Activated naive CD4-positive, alpha-beta T cell treated with anti-CD3 and anti-CD28 coated beads, Interleukin-2, amount 10 ng/mL, durations not matched to agents 7 days and 5 days (primary cell): ENCODE data around the gene CKMT2.

Source experiments
- CTCF ChIA-PET: fragments of 350-600 bp; sonication (Branson Sonifier 250); formaldehyde crosslinking; loops from one replicate; lab custom pipeline; 2021; ENCODE audit warnings: antibody characterized with exemption; lab: Charles Lee
- DNase-seq: peaks from one replicate; pipeline ENCODE4 v3.0.0-alpha.2; 2020
- H3K27ac Mint-ChIP-seq: one replicate; pipeline ENCODE4 v1.8.0; 2021; ENCODE audit warnings: mild to moderate bottlenecking, moderate library complexity, mixed read lengths
- H3K27me3 Mint-ChIP-seq: one replicate; pipeline ENCODE4 v1.8.0; 2021; ENCODE audit warnings: mild to moderate bottlenecking, mixed read lengths
- H3K36me3 Mint-ChIP-seq: one replicate; pipeline ENCODE4 v1.8.0; 2021; ENCODE audit warnings: mixed read lengths
- H3K4me1 Mint-ChIP-seq: one replicate; pipeline ENCODE4 v1.8.0; 2021; ENCODE audit warnings: mixed read lengths
- H3K4me3 Mint-ChIP-seq: one replicate; pipeline ENCODE4 v1.8.0; 2021; ENCODE audit warnings: mild to moderate bottlenecking, moderate library complexity, mixed read lengths
- H3K9me3 Mint-ChIP-seq: one replicate; pipeline ENCODE4 v1.8.0; 2021; ENCODE audit warnings: mixed read lengths

CKMT2 gene

GRCh38 chr5:81205058-81205457 is 28.1 kb upstream of the CKMT2 start:
- Mint-ChIP-seq H3K4me3 (no peak overlapping the region), H3K27ac (no peak overlapping the region), H3K4me1 (no peaks in the 10 kb centered on the region), H3K27me3 (no peaks in the 10 kb centered on the region), H3K9me3 (no peaks in the 10 kb centered on the region), H3K36me3 (no peaks in the 10 kb centered on the region)
- CTCF ChIA-PET = interaction anchor here (1.1 kb wide), 1 partner anchor 10 kb away, joined by 3 read pairs; no protein-coding TSS in a partner anchor
- DNase-seq = no peak

- Mint-ChIP-seq H3K4me3 (no peak overlapping the region), H3K4me1 (no peaks in the 10 kb centered on the region), H3K27ac (no peak overlapping the region), H3K27me3 (no peaks in the 10 kb centered on the region), H3K36me3 (no peaks in the 10 kb centered on the region), H3K9me3 (no peaks in the 10 kb centered on the region)
- CTCF ChIA-PET = interaction anchor here (0.6 to 2.0 kb wide), 5 partner anchors 12 to 520 kb away, joined by 3 to 6 read pairs (median 4); no protein-coding TSS in a partner anchor
- DNase-seq = no peak
Observed at GRCh38 chr5:81207009-81207408, 26.1 kb upstream of the CKMT2 start.

GRCh38 chr5:81208904-81209303 is 24.2 kb upstream of the CKMT2 start:
- no peaks in the 10 kb centered on the region for H3K36me3 Mint-ChIP-seq
- no peaks in the 10 kb centered on the region for H3K4me1 Mint-ChIP-seq
- DNase-seq = no peak
- no peak overlapping the region for H3K4me3 Mint-ChIP-seq
- no peaks in the 10 kb centered on the region for H3K27me3 Mint-ChIP-seq
- H3K27ac Mint-ChIP-seq = no peak overlapping the region
- no peaks in the 10 kb centered on the region for H3K9me3 Mint-ChIP-seq
- CTCF ChIA-PET = interaction anchor here (1.4 to 2.0 kb wide), 2 partner anchors 14 to 20 kb away, joined by 4 to 5 read pairs; no protein-coding TSS in a partner anchor

GRCh38 chr5:81209386-81209785 is 23.7 kb upstream of the CKMT2 start:
- Mint-ChIP-seq H3K27me3 (no peaks in the 10 kb centered on the region), H3K4me1 (no peaks in the 10 kb centered on the region), H3K36me3 (no peaks in the 10 kb centered on the region), H3K4me3 (no peak overlapping the region), H3K27ac (no peak overlapping the region), H3K9me3 (no peaks in the 10 kb centered on the region)
- DNase-seq = no peak
- CTCF ChIA-PET = no interaction called here

DNA sequence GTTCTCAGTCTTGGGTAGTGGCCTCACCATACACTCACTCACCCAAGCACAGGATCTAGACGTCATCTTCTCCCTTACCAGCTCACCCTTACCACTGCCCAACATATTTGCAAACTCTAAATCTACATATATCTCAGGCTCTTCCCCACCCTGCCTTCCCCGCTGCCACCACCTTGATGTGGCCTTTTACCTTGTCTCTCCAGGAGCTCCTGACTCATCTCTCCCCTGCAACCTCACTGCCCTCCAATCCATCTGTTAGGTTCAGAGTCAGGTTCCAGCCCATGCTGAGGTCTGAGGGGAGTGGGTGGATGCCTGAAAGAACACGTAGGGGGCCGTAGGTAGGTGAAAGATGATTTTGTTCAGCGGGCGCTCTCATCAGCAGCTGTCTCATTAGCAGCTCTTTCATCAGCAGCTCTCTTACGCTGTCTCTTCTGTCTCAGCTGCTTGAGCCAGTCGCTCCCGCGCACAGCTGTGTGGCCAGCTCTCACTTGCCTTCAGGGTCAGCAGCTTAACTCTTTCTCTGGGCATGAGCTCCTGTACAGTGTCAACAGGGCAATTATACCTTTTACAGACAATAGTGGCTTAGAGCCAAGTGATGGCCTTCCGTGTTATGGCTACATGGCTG is 23.1 kb upstream of the CKMT2 start:
- H3K4me3 Mint-ChIP-seq = no peak overlapping the region
- CTCF ChIA-PET = no interaction called here
- no peaks in the 10 kb centered on the region for H3K9me3 Mint-ChIP-seq
- H3K4me1 Mint-ChIP-seq = no peaks in the 10 kb centered on the region
- no peaks in the 10 kb centered on the region for H3K27me3 Mint-ChIP-seq
- no peak for DNase-seq
- H3K27ac Mint-ChIP-seq = no peak overlapping the region
- H3K36me3 Mint-ChIP-seq = no peaks in the 10 kb centered on the region

DNA sequence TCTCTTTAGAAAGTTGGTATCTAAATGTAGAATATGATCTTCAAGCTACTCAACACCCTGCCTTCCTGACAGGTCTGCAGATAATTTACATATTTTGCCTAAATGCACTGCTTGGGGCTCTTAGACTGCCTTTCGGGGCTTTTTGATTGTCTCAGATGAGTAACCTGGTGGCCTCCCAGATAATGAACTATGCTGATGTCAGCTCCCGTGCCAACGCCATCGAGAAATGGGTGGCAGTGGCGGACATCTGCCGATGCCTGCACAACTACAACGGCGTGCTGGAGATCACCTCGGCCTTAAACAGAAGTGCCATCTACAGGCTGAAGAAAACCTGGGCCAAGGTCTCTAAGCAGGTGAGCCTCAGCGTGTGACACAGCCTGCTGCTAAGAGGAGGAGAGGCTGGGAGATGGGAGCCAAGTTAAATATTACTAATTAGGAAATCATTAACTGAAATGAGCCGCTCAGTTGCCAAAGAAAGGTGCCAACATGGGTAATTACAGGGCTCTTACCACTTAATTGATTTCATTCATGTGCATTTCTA is 20.8 kb upstream of the CKMT2 start:
- CTCF ChIA-PET = no interaction called here
- no peaks in the 10 kb centered on the region for H3K4me1 Mint-ChIP-seq
- no peaks in the 10 kb centered on the region for H3K36me3 Mint-ChIP-seq
- no peaks in the 10 kb centered on the region for H3K27me3 Mint-ChIP-seq
- H3K27ac Mint-ChIP-seq = no peak overlapping the region
- H3K9me3 Mint-ChIP-seq = no peaks in the 10 kb centered on the region
- DNase-seq = no peak
- H3K4me3 Mint-ChIP-seq = no peak overlapping the region

DNA sequence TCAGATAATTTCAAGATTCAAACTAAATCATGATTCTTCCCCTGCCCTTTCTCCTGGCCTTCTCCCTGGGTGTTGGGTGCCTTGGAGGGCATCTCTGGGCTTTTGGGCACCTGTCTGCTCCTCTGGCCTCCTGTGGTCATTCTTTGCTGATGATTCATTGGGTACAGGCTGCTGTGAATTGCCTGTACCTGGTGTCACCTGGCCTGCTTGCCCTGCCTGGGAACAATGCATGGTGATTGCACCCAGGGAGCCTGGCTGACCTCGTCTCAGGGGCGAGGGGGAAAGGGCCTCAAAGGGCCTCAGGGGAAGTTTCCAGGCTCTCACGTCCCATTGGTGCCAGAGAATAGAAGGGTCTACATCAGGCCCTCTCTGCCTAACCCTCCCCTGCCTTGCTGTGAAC is 20.1 kb upstream of the CKMT2 start:
- no peaks in the 10 kb centered on the region for H3K27me3 Mint-ChIP-seq
- CTCF ChIA-PET = no interaction called here
- no peaks in the 10 kb centered on the region for H3K4me1 Mint-ChIP-seq
- H3K9me3 Mint-ChIP-seq = no peaks in the 10 kb centered on the region
- no peak for DNase-seq
- H3K27ac Mint-ChIP-seq = no peak overlapping the region
- H3K4me3 Mint-ChIP-seq = no peak overlapping the region
- no peaks in the 10 kb centered on the region for H3K36me3 Mint-ChIP-seq

GRCh38 chr5:81214848-81215247 is 18.3 kb upstream of the CKMT2 start:
- Mint-ChIP-seq H3K4me1 (no peaks in the 10 kb centered on the region), H3K4me3 (no peak overlapping the region), H3K27me3 (no peaks in the 10 kb centered on the region), H3K27ac (no peak overlapping the region), H3K36me3 (no peaks in the 10 kb centered on the region), H3K9me3 (no peaks in the 10 kb centered on the region)
- DNase-seq = no peak
- CTCF ChIA-PET = no interaction called here

DNA sequence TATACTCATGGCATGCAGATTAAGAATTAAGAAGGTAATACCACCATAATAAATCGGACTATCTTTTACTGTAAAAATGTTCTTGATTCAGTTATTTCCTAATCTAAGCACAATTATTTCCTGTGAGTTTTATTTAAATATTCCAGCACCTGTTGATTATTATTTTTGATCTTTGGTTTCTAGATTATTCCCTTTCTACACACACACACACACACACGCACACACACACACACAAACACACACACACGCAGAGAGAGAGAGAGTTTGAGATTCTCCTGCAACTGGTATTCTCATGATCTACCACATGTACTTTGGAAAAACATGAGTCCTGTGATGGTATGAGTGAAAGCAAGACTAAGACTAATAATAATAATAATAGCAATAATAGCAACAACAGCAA is 17.0 kb upstream of the CKMT2 start:
- Mint-ChIP-seq H3K36me3 (no peaks in the 10 kb centered on the region), H3K27ac (no peak overlapping the region)
- CTCF ChIA-PET = no interaction called here

DNA sequence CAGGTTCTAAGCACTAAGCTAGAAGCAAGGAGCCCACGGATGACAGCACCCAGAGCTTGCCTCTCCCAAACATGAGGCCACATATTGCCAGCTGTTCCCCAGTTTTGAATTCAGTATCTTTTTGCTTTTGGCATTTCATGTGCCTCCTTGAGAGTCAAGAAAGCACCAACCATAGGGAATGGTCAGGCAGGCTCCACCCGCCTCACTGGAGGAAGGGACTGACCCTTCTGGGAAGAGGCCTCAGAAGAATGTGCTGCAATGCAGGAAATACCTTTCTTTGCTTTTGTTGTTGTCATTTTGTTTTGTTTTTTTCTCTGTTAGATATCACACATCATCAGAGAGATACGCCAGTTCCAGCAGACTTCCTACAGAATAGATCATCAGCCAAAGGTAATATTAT is 13.7 kb upstream of the CKMT2 start:
- H3K36me3 Mint-ChIP-seq = no peaks in the 10 kb centered on the region
- CTCF ChIA-PET = no interaction called here
- no peak overlapping the region for H3K27ac Mint-ChIP-seq
- H3K9me3 Mint-ChIP-seq = no peaks in the 10 kb centered on the region
- no peaks in the 10 kb centered on the region for H3K27me3 Mint-ChIP-seq
- H3K4me1 Mint-ChIP-seq = no peaks in the 10 kb centered on the region
- H3K4me3 Mint-ChIP-seq = no peak overlapping the region
- DNase-seq = no peak

More for the DNA sequence above, 17.0 kb upstream of the CKMT2 start:
- no peak overlapping the region for H3K4me3 Mint-ChIP-seq
- H3K4me1 Mint-ChIP-seq = no peaks in the 10 kb centered on the region
- DNase-seq = no peak
- no peaks in the 10 kb centered on the region for H3K27me3 Mint-ChIP-seq
- H3K9me3 Mint-ChIP-seq = no peaks in the 10 kb centered on the region

DNA sequence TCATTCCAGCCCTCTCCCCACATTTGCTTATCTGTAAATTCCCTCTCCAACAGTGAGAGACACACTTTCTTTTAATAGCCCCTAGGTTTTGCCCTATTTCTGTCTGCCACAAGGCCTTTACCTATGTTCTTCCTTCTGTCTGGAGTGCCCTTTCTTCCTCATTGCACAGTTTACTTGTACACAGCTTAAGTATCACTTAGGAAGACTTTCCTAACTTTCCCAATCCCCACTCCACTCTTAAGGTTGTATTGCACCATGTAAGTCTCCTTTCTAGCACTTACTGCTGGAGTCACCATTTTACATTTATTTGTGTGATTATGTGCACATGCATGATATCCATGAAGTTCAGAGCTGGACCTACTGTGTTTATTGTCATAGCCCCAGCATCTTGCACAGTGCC is 10.8 kb upstream of the CKMT2 start:
- CTCF ChIA-PET = no interaction called here
- H3K27me3 Mint-ChIP-seq = no peaks in the 10 kb centered on the region
- no peak overlapping the region for H3K4me3 Mint-ChIP-seq
- H3K4me1 Mint-ChIP-seq = no peaks in the 10 kb centered on the region
- H3K36me3 Mint-ChIP-seq = no peaks in the 10 kb centered on the region
- H3K9me3 Mint-ChIP-seq = no peaks in the 10 kb centered on the region
- DNase-seq = no peak
- H3K27ac Mint-ChIP-seq = no peak overlapping the region

DNA sequence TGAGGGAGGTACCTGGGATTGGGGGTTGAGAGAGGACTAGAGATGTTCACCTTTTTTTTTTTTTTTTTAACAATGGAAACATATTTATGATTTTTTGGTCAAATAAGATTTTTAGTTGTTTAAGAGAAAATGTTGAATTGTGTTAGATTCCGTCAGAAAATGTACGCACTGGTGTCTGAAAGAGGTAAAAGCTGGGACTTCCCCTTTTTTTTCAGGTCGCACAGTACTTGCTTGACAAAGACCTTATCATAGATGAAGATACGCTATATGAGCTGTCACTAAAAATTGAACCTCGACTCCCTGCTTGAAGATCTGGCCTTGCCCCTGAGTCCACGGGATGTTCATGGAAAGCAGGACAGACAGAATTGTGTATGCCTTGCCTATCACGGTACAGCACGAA is 7.7 kb upstream of the CKMT2 start:
- CTCF ChIA-PET = interaction anchor here (0.8 kb wide), 1 partner anchor 22 kb away, joined by 4 read pairs; no protein-coding TSS in a partner anchor
- no peak for DNase-seq
- Mint-ChIP-seq H3K27me3 (peaks cover 4% of the 10 kb centered on the region), H3K4me3 (no peak overlapping the region), H3K27ac (no peak overlapping the region), H3K9me3 (no peaks in the 10 kb centered on the region), H3K36me3 (no peaks in the 10 kb centered on the region), H3K4me1 (no peaks in the 10 kb centered on the region)

DNA sequence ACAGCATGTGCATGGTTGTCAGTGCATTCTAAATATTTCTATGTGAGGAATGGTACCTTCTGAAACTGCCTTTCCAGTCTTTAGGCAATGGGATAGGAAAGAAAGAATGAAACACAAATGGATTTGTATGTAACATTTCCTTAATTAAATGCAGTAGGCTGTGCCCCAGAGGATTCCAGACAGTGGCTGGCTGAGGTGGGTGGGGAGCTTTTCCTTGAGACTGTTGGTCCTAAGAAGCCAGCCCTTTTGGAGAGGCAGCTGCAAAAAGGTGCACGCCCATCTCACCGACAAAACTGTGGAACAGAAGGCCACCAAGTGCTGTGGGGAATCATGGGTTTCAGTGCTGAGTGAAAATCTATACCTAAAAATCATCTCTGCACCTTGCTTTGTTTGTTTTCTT is 6.8 kb upstream of the CKMT2 start:
- no peak for DNase-seq
- no peaks in the 10 kb centered on the region for H3K36me3 Mint-ChIP-seq
- H3K27ac Mint-ChIP-seq = no peak overlapping the region
- no peaks in the 10 kb centered on the region for H3K4me1 Mint-ChIP-seq
- H3K27me3 Mint-ChIP-seq = peaks cover 4% of the 10 kb centered on the region
- CTCF ChIA-PET = interaction anchor here (0.5 kb wide), 2 partner anchors 373 to 462 kb away, joined by 4 to 5 read pairs; no protein-coding TSS in a partner anchor
- no peaks in the 10 kb centered on the region for H3K9me3 Mint-ChIP-seq
- H3K4me3 Mint-ChIP-seq = no peak overlapping the region

- CTCF ChIA-PET = interaction anchor here (0.5 kb wide), 1 partner anchor 373 kb away, joined by 4 read pairs; no protein-coding TSS in a partner anchor
- H3K4me1 Mint-ChIP-seq = no peaks in the 10 kb centered on the region
Observed at GRCh38 chr5:81226949-81227348, 6.2 kb upstream of the CKMT2 start.

DNA sequence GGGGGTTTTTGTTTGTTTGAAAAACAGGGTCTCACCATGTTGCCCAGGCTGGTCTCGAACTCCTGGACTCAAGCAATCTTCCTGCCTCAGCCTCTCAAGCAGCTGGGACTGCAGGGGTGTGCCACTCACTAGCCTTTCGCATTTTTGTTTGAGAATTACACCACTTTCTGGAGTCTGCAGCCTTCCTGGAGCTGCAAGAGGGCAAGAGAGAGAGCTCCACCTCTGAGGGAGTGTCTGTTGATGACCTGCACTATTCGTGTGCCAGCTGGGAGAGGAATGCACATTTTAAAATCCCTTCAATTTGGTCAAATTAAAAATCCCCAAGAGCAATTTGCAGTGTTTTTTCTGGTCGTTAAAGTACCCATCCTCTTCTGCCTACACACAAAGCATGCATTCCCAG is 5.0 kb upstream of the CKMT2 start:
- H3K36me3 Mint-ChIP-seq = no peaks in the 10 kb centered on the region
- H3K27ac Mint-ChIP-seq = no peak overlapping the region
- H3K9me3 Mint-ChIP-seq = no peaks in the 10 kb centered on the region
- H3K4me1 Mint-ChIP-seq = no peaks in the 10 kb centered on the region
- no peak overlapping the region for H3K4me3 Mint-ChIP-seq
- CTCF ChIA-PET = interaction anchor here (1.1 kb wide), 1 partner anchor 20 kb away, joined by 4 read pairs; no protein-coding TSS in a partner anchor
- H3K27me3 Mint-ChIP-seq = peaks cover 11% of the 10 kb centered on the region
- no peak for DNase-seq

More at GRCh38 chr5:81226949-81227348, 6.2 kb upstream of the CKMT2 start:
- Mint-ChIP-seq H3K36me3 (no peaks in the 10 kb centered on the region), H3K27ac (no peak overlapping the region), H3K27me3 (peaks cover 4% of the 10 kb centered on the region), H3K9me3 (no peaks in the 10 kb centered on the region), H3K4me3 (no peak overlapping the region)
- no peak for DNase-seq
